Gastrocnemius medialis (tissue), 4 donors: ENCODE data around the gene MACIR. TPM values are rescaled to one million over a fixed set of nuclear protein-coding genes. Genes with fewer than 3 reads are reported as not detected.

ENCODE experiments used
- ATAC-seq, 2 donors: fragments of 150-250 bp; one replicate each; pipeline ENCODE4 v1.9.1; 2016
- DNase-seq, 2 donors: peaks; one replicate each; pipeline ENCODE4 v3.0.0-alpha.2; 2019
- H3K27ac ChIP-seq, 4 donors: fragments of 200-600 bp; sonication (generic); 1 replicate in 1 of 4; 2 replicates in 3 of 4; pipeline ENCODE4 v1.5.1; 2016 to 2018; ENCODE audit warnings: mild to moderate bottlenecking in 2 of 4, moderate library complexity in 1 of 4
- H3K27me3 ChIP-seq, 3 donors: fragments of 200-600 bp; sonication (generic) in 2 of 3; 1 replicate in 1 of 3; 2 replicates in 2 of 3; pipeline versions ENCODE4 v1.5.1 to v1.6.0; 2016 to 2019; ENCODE audit warnings: mild to moderate bottlenecking in 1 of 3, moderate library complexity in 1 of 3
- H3K36me3 ChIP-seq, 2 donors: fragments of 200-600 bp; sonication (generic) in 1 of 2; one replicate each; pipeline ENCODE4 v1.5.1; 2017 to 2018
- H3K4me1 ChIP-seq, 2 donors: fragments of 200-600 bp; sonication (generic) in 1 of 2; one replicate each; pipeline ENCODE4 v1.5.1; 2016 to 2017; ENCODE audit warnings: mild to moderate bottlenecking in 2 of 2
- H3K4me3 ChIP-seq, 4 donors: fragments of 200-600 bp; sonication (generic) in 3 of 4; 1 replicate in 1 of 4; 2 replicates in 3 of 4; pipeline ENCODE4 v1.5.1; 2016 to 2019; ENCODE audit warnings: mild to moderate bottlenecking in 2 of 4
- H3K9me3 ChIP-seq, 3 donors: fragments of 200-600 bp; sonication (generic) in 2 of 3; 1 replicate in 1 of 3; 2 replicates in 2 of 3; pipeline ENCODE4 v1.5.1; 2016 to 2019
- POLR2A ChIP-seq, 2 donors: fragments of 450-650 bp; IDR thresholded peaks; one replicate each; pipeline ENCODE4 v1.6.1; 2017; ENCODE audit warnings: antibody characterized with exemption in 2 of 2, mild to moderate bottlenecking in 2 of 2, moderate library complexity in 2 of 2
- in situ Hi-C, 4 donors: fragments of 200-750 bp; cut with MboI; loops; one replicate each; pipeline versions ENCODE4 v1.15.0 to v1.8.0; 2017; ENCODE audit warnings: low sequenced_read_pairs in 4 of 4
- intact Hi-C: fragments of 100-400 bp; cut with DNase I; formaldehyde crosslinking; loops from one replicate; pipeline ENCODE4 v1.15.1; 2023; ENCODE audit warnings: low total_unique reads
- total RNA-seq, 4 donors: library from RNA; depleted of rRNA; stranded (reverse); fragments of >200 nt; gene quantifications; one replicate each; pipeline versions ENCODE4 v1.1.0 to v1.2.3, GENCODE V29; 2016
- TF ChIP-seq, protein P1 (sequence below), 5 experiments: fragments of 450-650 bp in 3 of 5; fragments of 200-600 bp in 2 of 5; sonication (generic) in 2 of 5; IDR thresholded peaks in 4 of 5; conservative IDR thresholded peaks in 1 of 5; 1 replicate in 4 of 5; 2 replicates in 1 of 5; pipeline ENCODE4 v1.5.1; 2016 to 2019; ENCODE audit warnings: antibody characterized with exemption in 5 of 5, mild to moderate bottlenecking in 3 of 5, moderate library complexity in 3 of 5

Gene MACIR
- total RNA-seq, 4 donors from 2014 or later = 8.0 to 26.6 (median 21.7) TPM

DNA sequence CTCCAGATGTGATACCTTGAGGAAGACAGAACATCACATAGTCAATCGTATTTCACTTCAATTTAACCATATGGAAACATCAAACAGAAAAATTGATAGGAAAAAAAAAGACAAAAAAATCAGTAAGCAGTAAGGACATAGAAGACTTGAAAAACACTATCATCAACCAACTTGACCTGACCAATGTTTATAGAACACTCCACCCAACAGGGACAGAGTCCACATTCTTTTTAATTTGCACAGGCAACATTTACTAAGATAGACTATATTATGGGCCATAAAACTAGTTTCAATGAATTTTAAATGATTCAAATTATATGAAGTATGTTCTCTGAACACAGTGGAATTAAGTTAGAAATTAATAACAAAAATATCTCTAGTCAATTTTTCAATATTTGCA, 20.8 kb upstream of the MACIR start:
- no peak overlapping the region for H3K27ac ChIP-seq
- H3K4me1 ChIP-seq = no peaks in the 10 kb centered on the region
- TF ChIP-seq, protein P1, sequence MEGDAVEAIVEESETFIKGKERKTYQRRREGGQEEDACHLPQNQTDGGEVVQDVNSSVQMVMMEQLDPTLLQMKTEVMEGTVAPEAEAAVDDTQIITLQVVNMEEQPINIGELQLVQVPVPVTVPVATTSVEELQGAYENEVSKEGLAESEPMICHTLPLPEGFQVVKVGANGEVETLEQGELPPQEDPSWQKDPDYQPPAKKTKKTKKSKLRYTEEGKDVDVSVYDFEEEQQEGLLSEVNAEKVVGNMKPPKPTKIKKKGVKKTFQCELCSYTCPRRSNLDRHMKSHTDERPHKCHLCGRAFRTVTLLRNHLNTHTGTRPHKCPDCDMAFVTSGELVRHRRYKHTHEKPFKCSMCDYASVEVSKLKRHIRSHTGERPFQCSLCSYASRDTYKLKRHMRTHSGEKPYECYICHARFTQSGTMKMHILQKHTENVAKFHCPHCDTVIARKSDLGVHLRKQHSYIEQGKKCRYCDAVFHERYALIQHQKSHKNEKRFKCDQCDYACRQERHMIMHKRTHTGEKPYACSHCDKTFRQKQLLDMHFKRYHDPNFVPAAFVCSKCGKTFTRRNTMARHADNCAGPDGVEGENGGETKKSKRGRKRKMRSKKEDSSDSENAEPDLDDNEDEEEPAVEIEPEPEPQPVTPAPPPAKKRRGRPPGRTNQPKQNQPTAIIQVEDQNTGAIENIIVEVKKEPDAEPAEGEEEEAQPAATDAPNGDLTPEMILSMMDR (IDR thresholded peaks at IDR 0.05 in 4 of 5, conservative IDR thresholded peaks at IDR 0.05 in 1 of 5) = no peak
- no peak for TF ChIP-seq POLR2A (IDR thresholded peaks at IDR 0.05)
- DNase-seq (no peak), ATAC-seq (no peak)
- intact Hi-C loops = no loop called here
- no peaks in the 10 kb centered on the region for H3K27me3 ChIP-seq
- H3K4me3 ChIP-seq = no peak overlapping the region
- in situ Hi-C loops = loop anchor here in 1 of 4 donors (10.0 kb wide), 1 partner anchor 237 kb away; no protein-coding TSS in a partner anchor
- peaks cover 0 to 3% (median 0%) of the 10 kb centered on the region in 3 donors for H3K9me3 ChIP-seq
- H3K36me3 ChIP-seq = no peaks in the 10 kb centered on the region

DNA sequence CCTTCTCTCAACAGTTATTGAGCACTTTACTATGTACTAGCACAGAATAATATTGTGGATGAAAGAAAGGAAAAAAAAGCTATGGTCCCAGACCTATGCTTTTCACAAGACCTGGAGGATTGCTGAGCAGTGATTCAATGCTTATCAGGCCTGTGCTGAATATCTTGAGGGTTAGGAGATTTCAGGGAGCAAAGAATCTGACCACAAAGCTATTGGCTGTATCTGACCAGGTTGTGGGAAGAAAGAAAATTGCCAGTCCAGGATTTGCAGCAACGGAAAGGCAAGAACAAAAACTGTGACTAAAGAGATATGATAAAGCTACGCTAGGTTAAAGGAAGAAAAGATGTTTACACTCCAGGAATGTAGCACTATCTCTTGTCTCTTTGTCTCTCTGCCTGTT, 14.9 kb upstream of the MACIR start:
- no peak for ATAC-seq
- intact Hi-C loops (no loop called here), in situ Hi-C loops (no loop called here)
- H3K27me3 ChIP-seq = no peaks in the 10 kb centered on the region
- H3K36me3 ChIP-seq = no peaks in the 10 kb centered on the region
- no peak overlapping the region for H3K4me3 ChIP-seq
- no peaks in the 10 kb centered on the region for H3K4me1 ChIP-seq
- peaks cover 0 to 3% (median 0%) of the 10 kb centered on the region in 3 donors for H3K9me3 ChIP-seq
- no peak overlapping the region for H3K27ac ChIP-seq
- no peak for DNase-seq
- TF ChIP-seq POLR2A (IDR thresholded peaks at IDR 0.05) = no peak
- TF ChIP-seq, protein P1 (IDR thresholded peaks at IDR 0.05 in 4 of 5, conservative IDR thresholded peaks at IDR 0.05 in 1 of 5) = no peak

DNA sequence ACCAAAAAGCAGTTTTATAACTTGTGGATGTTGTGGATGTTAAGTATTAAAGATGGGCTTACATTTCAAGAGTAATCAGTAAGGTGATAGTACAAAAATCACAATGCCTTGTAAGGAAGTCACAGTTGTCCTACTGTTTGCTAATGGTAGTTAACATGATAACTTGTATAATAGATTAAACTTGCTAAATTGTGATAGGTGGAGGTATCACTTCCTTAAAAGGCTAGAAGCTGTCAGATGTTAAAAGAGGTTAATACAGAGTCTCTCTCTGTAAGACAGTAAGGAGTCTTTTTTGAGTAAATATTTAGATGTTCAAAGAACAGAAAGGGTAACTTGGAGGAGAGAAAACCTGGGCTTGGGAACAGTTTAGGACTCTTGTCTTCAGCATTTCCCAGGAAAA, 14.2 kb upstream of the MACIR start:
- H3K36me3 ChIP-seq = no peaks in the 10 kb centered on the region
- H3K4me3 ChIP-seq = no peak overlapping the region
- no peak overlapping the region for H3K27ac ChIP-seq
- no peaks in the 10 kb centered on the region for H3K4me1 ChIP-seq
- no peaks in the 10 kb centered on the region for H3K9me3 ChIP-seq
- no peak for TF ChIP-seq POLR2A (IDR thresholded peaks at IDR 0.05)
- TF ChIP-seq, protein P1 (IDR thresholded peaks at IDR 0.05 in 4 of 5, conservative IDR thresholded peaks at IDR 0.05 in 1 of 5) = no peak
- intact Hi-C loops = no loop called here
- in situ Hi-C loops = no loop called here
- H3K27me3 ChIP-seq = no peaks in the 10 kb centered on the region
- no peak for ATAC-seq
- no peak for DNase-seq

DNA sequence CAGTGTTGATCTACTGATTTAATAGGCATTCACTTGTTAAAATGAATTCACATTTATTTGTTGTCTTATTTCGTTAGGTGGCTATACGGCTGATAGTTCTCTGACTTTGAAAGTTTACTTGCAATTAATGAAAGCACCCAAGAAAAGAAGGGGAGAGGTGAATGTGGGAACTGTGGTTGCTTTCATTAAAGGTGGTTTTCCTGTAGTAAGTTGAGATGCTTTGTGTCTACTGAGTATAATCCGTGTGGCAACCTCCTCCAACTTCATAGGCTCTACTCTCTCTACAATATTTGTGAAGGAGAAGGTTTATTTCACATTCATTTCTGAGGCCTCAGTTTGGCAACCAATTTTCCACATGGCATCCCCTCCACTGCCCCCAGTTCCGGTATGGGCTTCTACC, 12.8 kb upstream of the MACIR start:
- H3K36me3 ChIP-seq = no peaks in the 10 kb centered on the region

More for the DNA sequence above, 12.8 kb upstream of the MACIR start:
- in situ Hi-C loops (no loop called here), intact Hi-C loops (no loop called here)
- no peak overlapping the region for H3K4me3 ChIP-seq
- H3K4me1 ChIP-seq = no peaks in the 10 kb centered on the region
- H3K27me3 ChIP-seq = no peaks in the 10 kb centered on the region
- ATAC-seq (no peak), DNase-seq (no peak)
- H3K9me3 ChIP-seq = no peaks in the 10 kb centered on the region
- TF ChIP-seq, protein P1 (IDR thresholded peaks at IDR 0.05 in 4 of 5, conservative IDR thresholded peaks at IDR 0.05 in 1 of 5) = no peak
- no peak for TF ChIP-seq POLR2A (IDR thresholded peaks at IDR 0.05)
- H3K27ac ChIP-seq = no peak overlapping the region
